Activated CD4-positive, alpha-beta T cell treated with anti-CD3 and anti-CD28 coated beads, Interleukin-2, amount 50 U/mL, for 1 hour (primary cell): Measurements from ENCODE around the gene POTEC.
"Not testable (repeated sequence)": the region's sequence is repeated elsewhere in the genome, so short reads cannot be mapped to it uniquely, and the experiment has no call there.

Source experiments
- DNase-seq: peaks from one replicate; pipeline ENCODE4 v3.0.0-alpha.2; 2020

The POTEC gene

GRCh38 chr18:14543446-14543964 lies at the start of gene POTEC:
TSS of gene POTEC (minus strand) at chr18:14543600. CDS start at chr18:14543146, 454 bp downstream.
- DNase-seq = not testable (repeated sequence)

GRCh38 chr18:14577971-14578370 lies 34.6 kb upstream of the POTEC start:
- DNase-seq = no peak

DNA sequence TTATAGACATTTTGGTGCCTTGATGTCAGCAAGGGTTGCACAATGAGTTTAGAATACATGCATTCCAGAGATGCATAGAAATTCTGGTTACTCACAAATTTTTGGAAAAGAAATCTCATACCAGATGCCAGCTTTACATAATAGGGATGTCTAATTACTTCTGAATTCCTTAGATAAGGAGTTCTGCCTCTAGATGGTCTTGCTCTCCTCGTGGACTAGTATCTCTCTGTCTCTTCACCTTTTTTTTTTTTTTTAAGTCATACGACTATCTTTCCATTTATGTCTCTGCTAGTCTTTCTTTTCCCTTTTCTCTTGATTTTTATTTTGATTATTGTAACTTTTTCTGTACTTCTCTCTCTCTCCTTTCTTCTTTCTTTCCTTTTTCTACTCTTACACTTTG lies 16.1 kb upstream of the POTEC start:
- DNase-seq = not testable (repeated sequence)

GRCh38 chr18:14531659-14532058 lies 11.7 kb downstream of the POTEC start:
- DNase-seq = not testable (repeated sequence)

DNA sequence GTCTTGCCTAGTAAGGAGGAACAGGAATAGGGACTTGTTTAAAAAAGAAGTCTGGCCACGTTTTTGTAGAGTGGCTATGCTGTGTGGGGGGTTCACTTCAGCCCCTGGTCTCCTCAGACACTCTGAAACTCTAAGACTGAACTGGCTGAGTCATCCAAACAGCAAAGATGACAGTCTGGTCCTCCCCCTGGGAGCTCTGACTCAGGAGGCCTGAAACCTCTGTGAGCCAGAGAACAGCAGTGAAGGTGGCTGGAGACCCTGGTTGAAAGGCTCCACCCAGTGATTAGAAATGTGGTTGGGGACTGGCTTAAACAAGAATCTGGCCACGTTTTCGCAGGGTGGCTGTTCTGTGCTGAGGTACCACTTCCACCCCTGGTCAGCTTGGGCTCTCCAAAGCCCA lies 32.7 kb downstream of the POTEC start:
- not testable (repeated sequence) for DNase-seq

DNA sequence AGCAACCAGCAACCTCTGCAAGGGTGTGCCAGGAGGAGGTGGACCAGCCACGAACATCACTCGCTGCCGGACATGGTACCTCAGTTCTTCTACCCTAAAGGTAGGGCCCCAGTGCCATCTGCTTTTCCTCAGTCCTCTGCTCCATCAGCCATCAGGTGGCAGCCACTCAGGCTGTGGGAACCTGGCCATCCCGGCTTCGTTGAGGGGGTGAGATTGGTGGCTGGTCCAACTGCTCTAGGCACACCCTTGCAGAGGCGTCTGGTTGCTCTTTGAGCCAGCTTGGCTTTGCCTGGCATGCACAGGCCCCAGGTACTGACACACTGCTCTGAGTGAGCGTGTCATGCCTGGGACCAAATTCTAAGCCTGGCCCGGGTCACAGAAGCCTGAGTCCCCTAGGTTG lies 39.7 kb downstream of the POTEC start:
- DNase-seq = not testable (repeated sequence)

- not testable (repeated sequence) for DNase-seq
These were observed 41.5 kb downstream of the POTEC start for GRCh38 chr18:14501894-14502293.

GRCh38 chr18:14489256-14490014 lies 54.0 kb downstream of the POTEC start:
- DNase-seq = not testable (repeated sequence)

GRCh38 chr18:14488789-14489188 lies 54.6 kb downstream of the POTEC start:
- not testable (repeated sequence) for DNase-seq

DNA sequence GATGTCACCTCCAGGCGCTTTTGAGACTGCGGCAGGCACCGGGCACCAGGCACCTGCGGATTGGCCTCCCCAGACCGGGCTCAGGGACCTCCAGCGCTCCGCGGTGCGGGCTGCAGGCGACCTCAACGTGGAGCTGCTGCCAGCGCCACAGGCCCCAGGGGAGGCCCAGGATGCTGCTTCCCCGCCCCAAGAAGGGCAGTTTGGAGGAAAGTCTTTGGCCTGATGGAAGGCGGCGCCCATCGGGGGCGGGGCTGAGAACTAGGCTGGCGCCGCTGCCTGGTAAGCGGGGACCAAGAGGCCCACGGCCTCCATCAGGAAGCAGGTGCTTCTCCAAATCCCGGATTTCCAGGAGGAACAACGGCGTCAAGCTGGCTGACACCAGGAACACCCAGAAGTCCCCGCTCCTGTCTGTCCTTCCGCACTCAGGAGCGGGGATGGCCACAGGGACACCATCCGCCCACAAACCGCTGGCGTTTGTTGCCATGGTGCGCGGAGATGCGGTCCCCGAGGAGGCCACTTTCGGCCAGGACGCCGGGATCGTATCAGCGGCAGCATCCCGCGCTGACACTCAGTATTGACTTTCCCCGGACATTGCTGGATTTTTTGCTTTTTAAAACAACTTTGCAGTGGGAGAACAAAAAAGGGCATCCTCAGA lies 56.3 kb downstream of the POTEC start:
- not testable (repeated sequence) for DNase-seq

DNA sequence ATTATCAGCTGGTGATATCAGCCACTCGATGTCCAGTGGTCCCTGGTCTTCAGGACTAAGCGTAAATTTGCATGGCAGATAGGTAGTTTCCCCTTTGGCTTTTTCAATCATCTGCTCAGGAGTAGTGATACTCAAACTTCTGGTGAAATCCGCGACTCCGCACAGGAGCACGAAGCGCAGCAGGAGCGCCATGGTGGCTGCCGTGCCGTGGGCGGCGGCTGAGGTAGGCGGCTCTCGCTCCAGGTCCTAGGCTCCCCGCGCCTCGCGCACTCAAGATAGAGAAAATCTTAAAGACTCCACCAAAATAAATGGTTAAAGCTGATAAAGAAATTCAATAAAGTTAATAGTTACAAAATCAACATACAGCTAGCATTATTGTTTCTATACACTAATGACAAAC lies 64.3 kb downstream of the POTEC start:
- DNase-seq = not testable (repeated sequence)

GRCh38 chr18:14475520-14475919 lies 67.9 kb downstream of the POTEC start:
- DNase-seq = not testable (repeated sequence)

- DNase-seq = not testable (repeated sequence)
These were observed 68.6 kb downstream of the POTEC start for GRCh38 chr18:14474752-14475151.

DNA sequence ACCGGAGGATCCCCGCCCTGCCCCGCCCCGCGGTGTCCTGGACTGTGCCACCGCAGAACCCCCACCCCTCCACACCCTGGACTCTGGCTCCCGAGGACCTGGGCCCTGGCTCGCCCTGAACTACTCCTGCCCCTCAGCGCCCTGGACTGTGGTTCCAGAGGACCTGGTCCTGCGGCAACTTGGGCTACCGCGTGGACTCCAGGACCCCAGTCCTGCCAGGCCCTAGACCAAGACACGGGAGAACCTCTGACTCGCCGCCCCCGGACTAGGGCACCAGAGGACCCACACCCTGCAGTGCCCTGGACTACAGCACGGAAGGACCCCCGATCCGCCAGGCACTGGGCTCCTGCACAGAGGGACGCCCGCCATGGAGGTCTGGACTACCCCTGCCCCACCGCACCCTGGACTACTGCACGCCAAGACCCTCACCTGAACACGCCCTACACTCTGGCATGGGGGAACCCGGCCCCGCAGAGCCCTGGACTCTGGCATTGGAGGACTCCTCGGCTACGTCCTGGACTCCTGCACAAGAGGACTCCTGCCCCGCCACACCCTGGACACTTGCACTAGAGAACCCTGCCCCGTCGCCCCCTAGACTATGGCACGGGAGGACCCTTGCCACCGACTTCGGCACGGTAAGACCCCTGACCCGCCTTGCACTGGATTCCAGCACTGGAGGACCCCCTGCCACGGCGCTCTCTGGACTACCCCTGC lies 69.2 kb downstream of the POTEC start:
- DNase-seq = not testable (repeated sequence)

- DNase-seq = not testable (repeated sequence)
These were observed 70.0 kb downstream of the POTEC start for GRCh38 chr18:14473250-14474006.

GRCh38 chr18:14471286-14471685 lies 72.1 kb downstream of the POTEC start:
- not testable (repeated sequence) for DNase-seq

- DNase-seq = not testable (repeated sequence)
These were observed 73.0 kb downstream of the POTEC start for GRCh38 chr18:14470446-14470845.

GRCh38 chr18:14470046-14470445 lies 73.4 kb downstream of the POTEC start:
- not testable (repeated sequence) for DNase-seq

- not testable (repeated sequence) for DNase-seq
These were observed 77.4 kb downstream of the POTEC start for GRCh38 chr18:14465989-14466388.
